ENCODE measurements around the gene DMRTB1. TPM values are rescaled to one million over a fixed set of nuclear protein-coding genes. Genes with fewer than 3 reads are reported as not detected.

Gene DMRTB1
- total RNA-seq, 2 donors from 2014 or later = not detected

DNA sequence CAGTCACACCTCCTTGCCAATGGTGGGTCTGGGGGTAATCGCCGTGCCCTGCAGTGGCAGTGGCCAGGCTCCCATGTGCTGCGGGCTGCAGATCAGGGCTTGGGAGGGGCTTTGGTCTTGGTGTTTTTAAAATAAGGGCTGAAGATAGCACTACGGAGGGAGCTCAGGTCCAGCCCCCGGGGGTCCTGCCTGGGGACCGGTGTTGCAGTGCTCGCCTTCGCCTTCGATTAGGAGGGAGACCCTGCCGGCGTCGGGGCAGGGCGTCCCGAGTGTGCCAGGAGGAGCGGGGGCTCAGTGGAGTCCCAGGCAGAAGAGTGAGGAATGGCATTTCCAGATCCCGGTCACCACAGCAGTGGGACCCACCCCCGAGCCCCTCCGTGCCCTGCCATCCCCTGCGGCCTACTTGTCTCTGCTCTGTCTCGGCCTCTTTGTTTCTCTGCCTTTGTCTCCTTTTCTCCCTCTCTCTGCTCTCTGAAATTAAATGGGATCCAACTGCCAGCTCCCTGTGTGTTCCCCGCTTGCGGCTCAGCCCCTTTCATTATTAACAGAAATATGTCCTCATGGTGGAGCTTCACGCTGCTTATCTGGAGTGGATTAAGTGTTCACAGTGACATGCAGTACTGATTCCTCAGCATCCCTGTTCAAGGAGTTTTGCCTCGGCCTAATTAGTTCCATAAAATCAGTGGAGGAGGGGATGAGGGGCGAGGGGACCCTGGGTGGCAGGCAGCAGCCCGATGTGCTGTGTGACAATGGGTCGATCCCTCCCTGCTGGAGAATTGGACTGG lies 44.4 kb downstream of the DMRTB1 start:
- DNase-seq (ENCODE audit: low spot score) = no peak
- no peaks in the 10 kb centered on the region for H3K9me3 ChIP-seq
- no peak overlapping the region for H3K4me3 ChIP-seq
- no peaks in the 10 kb centered on the region for H3K36me3 ChIP-seq
- peaks cover 0 to 7% of the 10 kb centered on the region in 2 donors for H3K4me1 ChIP-seq
- TF ChIP-seq, protein P1, sequence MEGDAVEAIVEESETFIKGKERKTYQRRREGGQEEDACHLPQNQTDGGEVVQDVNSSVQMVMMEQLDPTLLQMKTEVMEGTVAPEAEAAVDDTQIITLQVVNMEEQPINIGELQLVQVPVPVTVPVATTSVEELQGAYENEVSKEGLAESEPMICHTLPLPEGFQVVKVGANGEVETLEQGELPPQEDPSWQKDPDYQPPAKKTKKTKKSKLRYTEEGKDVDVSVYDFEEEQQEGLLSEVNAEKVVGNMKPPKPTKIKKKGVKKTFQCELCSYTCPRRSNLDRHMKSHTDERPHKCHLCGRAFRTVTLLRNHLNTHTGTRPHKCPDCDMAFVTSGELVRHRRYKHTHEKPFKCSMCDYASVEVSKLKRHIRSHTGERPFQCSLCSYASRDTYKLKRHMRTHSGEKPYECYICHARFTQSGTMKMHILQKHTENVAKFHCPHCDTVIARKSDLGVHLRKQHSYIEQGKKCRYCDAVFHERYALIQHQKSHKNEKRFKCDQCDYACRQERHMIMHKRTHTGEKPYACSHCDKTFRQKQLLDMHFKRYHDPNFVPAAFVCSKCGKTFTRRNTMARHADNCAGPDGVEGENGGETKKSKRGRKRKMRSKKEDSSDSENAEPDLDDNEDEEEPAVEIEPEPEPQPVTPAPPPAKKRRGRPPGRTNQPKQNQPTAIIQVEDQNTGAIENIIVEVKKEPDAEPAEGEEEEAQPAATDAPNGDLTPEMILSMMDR (IDR thresholded peaks at IDR 0.05) = no peak
- no peak overlapping the region for H3K27ac ChIP-seq
- no peaks in the 10 kb centered on the region for H3K27me3 ChIP-seq

DNA sequence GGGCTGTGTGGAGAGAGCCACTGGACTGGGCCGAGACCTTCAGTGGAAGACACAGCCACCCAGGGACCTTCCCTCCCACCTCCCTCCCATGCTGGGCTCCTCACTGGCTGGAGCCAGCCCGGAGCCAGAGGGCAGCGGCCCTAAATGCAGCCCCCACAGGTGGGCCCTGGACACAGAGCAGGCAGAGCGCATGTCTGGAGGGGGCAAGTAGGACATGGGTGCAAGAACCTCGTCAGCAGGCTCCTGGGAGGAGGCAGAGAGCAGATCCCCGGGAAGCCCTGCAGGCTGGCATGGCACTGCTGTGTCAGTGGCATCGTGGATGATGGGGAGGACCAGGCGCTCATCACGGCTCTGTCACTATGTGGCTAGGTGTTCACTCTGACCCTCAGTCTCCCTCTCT lies 45.7 kb downstream of the DMRTB1 start:
- Histone ChIP-seq H3K4me1 (peaks cover 0 to 7% of the 10 kb centered on the region in 2 donors), H3K27me3 (no peaks in the 10 kb centered on the region), H3K4me3 (no peak overlapping the region), H3K9me3 (no peaks in the 10 kb centered on the region), H3K36me3 (no peaks in the 10 kb centered on the region), H3K27ac (no peak overlapping the region)
- no peak for DNase-seq (ENCODE audit: low spot score)
- TF ChIP-seq, protein P1 (IDR thresholded peaks at IDR 0.05) = no peak

DNA sequence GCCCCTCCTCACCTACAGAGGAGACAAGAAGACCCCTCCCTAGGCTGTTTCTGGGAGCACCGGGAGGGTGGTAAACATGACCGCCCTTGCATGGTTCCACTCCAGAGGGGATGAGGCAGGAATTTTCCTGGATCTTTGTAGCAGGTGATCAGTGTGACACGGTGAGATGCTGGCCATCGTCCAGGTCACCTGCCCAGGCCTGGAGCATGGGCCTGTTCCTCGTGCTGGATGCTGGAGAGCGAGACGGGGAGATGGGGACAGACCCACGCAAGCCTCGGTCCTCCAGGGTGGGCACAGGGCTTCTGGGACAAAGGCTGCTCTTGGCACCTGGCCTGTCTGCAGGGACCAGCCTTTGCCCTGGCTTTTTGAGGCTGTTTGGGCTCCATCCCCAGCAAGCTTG lies 46.2 kb downstream of the DMRTB1 start:
- Histone ChIP-seq H3K4me1 (peaks cover 0 to 7% of the 10 kb centered on the region in 2 donors), H3K36me3 (no peaks in the 10 kb centered on the region), H3K27ac (no peak overlapping the region), H3K4me3 (no peak overlapping the region), H3K9me3 (no peaks in the 10 kb centered on the region), H3K27me3 (no peaks in the 10 kb centered on the region)
- TF ChIP-seq, protein P1 (IDR thresholded peaks at IDR 0.05) = no peak
- DNase-seq (ENCODE audit: low spot score) = no peak

DNA sequence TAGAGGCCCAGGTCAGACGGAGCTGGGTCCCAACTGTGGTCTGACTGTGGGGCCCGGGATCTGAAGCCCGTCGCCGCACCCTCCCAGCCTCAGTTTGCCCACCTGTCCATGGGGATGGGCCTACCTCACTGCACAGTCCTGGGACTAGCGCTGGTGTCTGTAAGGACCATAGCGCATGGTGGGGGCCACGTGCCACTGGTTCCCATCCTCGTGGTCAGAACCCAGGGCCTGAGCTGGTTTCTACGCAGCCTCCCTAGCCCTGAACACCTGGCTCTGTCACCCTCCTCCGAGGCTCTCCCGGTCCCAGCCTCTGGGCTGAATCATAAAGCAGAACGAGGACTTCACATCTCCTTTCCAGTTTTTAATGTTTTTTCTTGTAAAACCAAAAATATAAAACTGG lies 46.7 kb downstream of the DMRTB1 start:
- Histone ChIP-seq H3K27ac (no peak overlapping the region), H3K4me3 (no peak overlapping the region), H3K27me3 (no peaks in the 10 kb centered on the region), H3K9me3 (no peaks in the 10 kb centered on the region), H3K36me3 (no peaks in the 10 kb centered on the region), H3K4me1 (peaks cover 0 to 7% of the 10 kb centered on the region in 2 donors)
- TF ChIP-seq, protein P1 (IDR thresholded peaks at IDR 0.05) = no peak
- DNase-seq (ENCODE audit: low spot score) = no peak

DNA sequence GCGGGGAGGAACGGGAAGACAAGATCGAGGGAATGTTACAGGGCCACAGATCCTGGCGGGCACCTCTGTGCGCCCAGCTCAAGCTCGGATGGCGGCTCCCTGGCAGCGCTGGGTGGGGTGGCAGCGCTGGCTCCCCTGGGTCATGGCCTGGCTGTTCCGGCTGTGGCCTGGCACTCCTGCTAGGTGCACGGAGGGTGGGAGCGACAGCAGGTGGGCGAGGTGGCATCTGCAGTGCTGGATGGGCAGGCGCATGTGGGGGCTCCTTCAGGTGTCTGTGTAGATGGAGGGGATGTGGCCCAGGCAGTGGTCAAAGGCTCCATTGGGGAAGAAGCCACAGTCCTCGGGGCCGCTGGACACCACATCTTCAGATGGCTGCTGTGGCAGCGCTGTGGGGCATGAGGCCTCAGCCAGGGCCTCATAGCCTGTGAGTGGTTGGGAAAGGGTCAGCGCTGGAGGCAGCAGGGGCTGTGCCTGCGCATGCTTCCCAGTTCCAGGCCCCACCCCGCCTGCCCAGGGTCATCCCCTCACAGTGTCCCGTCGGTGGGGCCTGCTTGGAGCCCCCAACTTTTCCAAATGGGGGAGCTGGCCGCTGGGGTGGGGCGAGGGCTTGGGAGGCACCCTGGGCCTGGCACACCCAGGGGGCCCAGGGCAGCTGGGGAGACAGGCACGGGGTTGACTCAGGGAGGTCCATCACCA lies 47.3 kb downstream of the DMRTB1 start:
- TF ChIP-seq, protein P1 (IDR thresholded peaks at IDR 0.05) = no peak
- DNase-seq (ENCODE audit: low spot score) = no peak
- H3K27me3 ChIP-seq = no peaks in the 10 kb centered on the region
- no peak overlapping the region for H3K4me3 ChIP-seq
- peaks cover 0 to 11% of the 10 kb centered on the region in 2 donors for H3K4me1 ChIP-seq
- H3K36me3 ChIP-seq = no peaks in the 10 kb centered on the region
- no peaks in the 10 kb centered on the region for H3K9me3 ChIP-seq
- H3K27ac ChIP-seq = no peak overlapping the region

Data from right atrium auricular region (tissue), 2 donors.